ENCODE results near the gene UBA1.

DNA sequence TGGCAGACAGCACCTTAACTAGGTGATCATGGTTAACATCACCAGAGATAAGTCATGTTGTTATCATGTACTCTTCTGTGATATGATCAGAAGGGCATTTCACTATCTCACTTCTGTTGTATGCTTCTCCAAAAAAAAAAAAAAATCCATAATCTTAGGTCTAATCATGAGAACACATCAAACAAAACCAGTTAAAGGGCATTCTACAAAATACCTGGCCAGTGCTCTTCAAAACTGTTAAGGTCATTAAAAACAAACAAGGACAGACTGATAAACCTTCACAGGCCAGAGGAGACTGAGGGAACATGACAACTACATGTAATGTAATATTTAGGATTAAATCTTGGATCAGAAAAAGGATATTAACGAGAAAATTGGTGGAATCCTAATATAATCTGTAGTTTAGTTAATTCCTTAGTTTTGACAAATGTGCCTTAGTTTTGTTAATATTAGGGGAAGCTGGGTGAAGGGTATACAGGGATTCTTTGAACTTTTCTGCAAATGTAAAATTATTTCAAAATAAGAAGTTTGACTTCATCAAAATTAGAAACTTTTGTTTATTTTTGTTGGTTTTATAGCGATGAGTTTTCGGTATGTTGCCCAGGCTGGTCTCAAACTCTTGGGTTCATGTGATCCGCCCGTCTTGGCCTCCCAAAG, 30.6 kb upstream of the UBA1 start:
- no peak for TF ChIP-seq CTCF (IDR thresholded peaks at IDR 0.05)
- no peak for TF ChIP-seq POLR2A (IDR thresholded peaks at IDR 0.05)
